GM23338 (cell line): ENCODE measurements around the gene SLC39A5. TPM values are rescaled to one million over a fixed set of nuclear protein-coding genes. Genes with fewer than 3 reads are reported as not detected.

Experiments used
- ATAC-seq: fragments of 200-7000 bp; cut with Tn5 transposase; 3 replicates; pipeline ENCODE4 v1.9.1; 2020
- DNase-seq: peaks from one replicate; pipeline ENCODE4 v3.0.0-alpha.2; 2015; ENCODE audit warnings: low spot score
- H2AFZ ChIP-seq: fragments of 200-600 bp; sonication (generic); 2 replicates; pipeline ENCODE4 v1.8.0; 2016; ENCODE audit warnings: antibody characterized with exemption, mild to moderate bottlenecking, moderate library complexity
- H3F3A ChIP-seq: fragments of 200-600 bp; sonication (generic); replicated peaks from 2 replicates; pipeline ENCODE4 v1.8.0; 2017; ENCODE audit warnings: antibody characterized with exemption, mixed run types, low read depth
- H3K27ac ChIP-seq: fragments of 200-600 bp; sonication (generic); 2 replicates; pipeline ENCODE4 v1.6.1; 2016; ENCODE audit warnings: low read depth
- H3K27me3 ChIP-seq: fragments of 200-600 bp; sonication (generic); 2 replicates; pipeline ENCODE4 v1.8.0; 2016; ENCODE audit warnings: mild to moderate bottlenecking, mixed run types, moderate library complexity; ENCODE audit not compliant: insufficient read depth
- H3K36me3 ChIP-seq: fragments of 200-600 bp; sonication (generic); 2 replicates; pipeline ENCODE4 v1.8.0; 2016; ENCODE audit warnings: mild to moderate bottlenecking; ENCODE audit not compliant: insufficient read depth
- H3K4me1 ChIP-seq: fragments of 200-600 bp; sonication (generic); 2 replicates; pipeline ENCODE4 v1.8.0; 2016; ENCODE audit warnings: mild to moderate bottlenecking, moderate library complexity; ENCODE audit not compliant: insufficient read depth
- H3K4me2 ChIP-seq: fragments of 200-600 bp; sonication (generic); 2 replicates; pipeline ENCODE4 v1.7.1; 2017; ENCODE audit warnings: mixed run types
- H3K4me3 ChIP-seq: fragments of 200-600 bp; sonication (generic); 2 replicates; pipeline ENCODE4 v1.6.1; 2016; ENCODE audit warnings: mixed run types
- H3K79me2 ChIP-seq: fragments of 200-600 bp; sonication (generic); replicated peaks from 2 replicates; pipeline ENCODE4 v1.8.0; 2017; ENCODE audit warnings: mild to moderate bottlenecking; ENCODE audit not compliant: insufficient read depth
- H3K9me2 ChIP-seq: fragments of 200-600 bp; sonication (generic); 2 replicates; pipeline ENCODE4 v1.8.0; 2017; ENCODE audit not compliant: insufficient read depth
- H4K20me1 ChIP-seq: fragments of 200-600 bp; sonication (generic); replicated peaks from 2 replicates; pipeline ENCODE4 v1.8.0; 2017; ENCODE audit warnings: mild to moderate bottlenecking; ENCODE audit not compliant: insufficient read depth
- H3K27ac Mint-ChIP-seq: 2 replicates; pipeline ENCODE4 v1.8.0; 2020; ENCODE audit warnings: inconsistent platforms, mild to moderate bottlenecking, moderate library complexity, mixed read lengths
- H3K27me3 Mint-ChIP-seq: 3 replicates; pipeline ENCODE4 v1.8.0; 2022; ENCODE audit warnings: low read depth, mild to moderate bottlenecking, moderate library complexity, mixed read lengths, inconsistent platforms; ENCODE audit not compliant: insufficient read depth, poor library complexity
- H3K36me3 Mint-ChIP-seq: 3 replicates; pipeline ENCODE4 v1.8.0; 2021; ENCODE audit warnings: low read depth, mild to moderate bottlenecking, inconsistent platforms, moderate library complexity, mixed read lengths
- H3K4me1 Mint-ChIP-seq: 3 replicates; pipeline ENCODE4 v1.8.0; 2020; ENCODE audit warnings: mild to moderate bottlenecking, inconsistent platforms, mixed read lengths
- H3K4me3 Mint-ChIP-seq: 3 replicates; pipeline ENCODE4 v1.8.0; 2021; ENCODE audit warnings: moderate library complexity, mild to moderate bottlenecking, inconsistent platforms, mixed read lengths
- H3K9me3 Mint-ChIP-seq: 3 replicates; pipeline ENCODE4 v1.8.0; 2020; ENCODE audit warnings: moderate library complexity, mild to moderate bottlenecking, inconsistent platforms, mixed read lengths
- CREB1 ChIP-seq: fragments of 250-450 bp; sonication (Bioruptor Pico); IDR thresholded peaks from 2 replicates; pipeline ENCODE4 v1.5.0; 2020; ENCODE audit warnings: low read depth, mild to moderate bottlenecking, moderate library complexity
- EZH2 ChIP-seq: fragments of 200-600 bp; sonication (generic); IDR thresholded peaks from one replicate; pipeline ENCODE4 v1.8.0; 2017; ENCODE audit warnings: antibody characterized with exemption, mild to moderate bottlenecking, low read depth; ENCODE audit not compliant: unreplicated experiment
- EZH2phosphoT487 ChIP-seq: fragments of 200-600 bp; sonication (generic); IDR thresholded peaks from one replicate; pipeline ENCODE4 v1.8.1; 2018; ENCODE audit warnings: antibody characterized with exemption; ENCODE audit not compliant: unreplicated experiment
- JUNB ChIP-seq: IDR thresholded peaks from one replicate; pipeline ENCODE4 v1.6.1; 2016; ENCODE audit warnings: antibody characterized with exemption; ENCODE audit not compliant: unreplicated experiment
- NANOG ChIP-seq: IDR thresholded peaks from 2 replicates; pipeline ENCODE4 v1.6.1; 2016; ENCODE audit warnings: antibody characterized with exemption, borderline replicate concordance
- POLR2AphosphoS5 ChIP-seq: IDR thresholded peaks from 2 replicates; pipeline ENCODE4 v1.6.1; 2016; ENCODE audit warnings: antibody characterized with exemption, low read depth
- STAT1 ChIP-seq: IDR thresholded peaks from one replicate; pipeline ENCODE4 v1.6.1; 2016; ENCODE audit warnings: antibody characterized with exemption; ENCODE audit not compliant: unreplicated experiment
- ZNF114 ChIP-seq: fragments of 250-450 bp; sonication (Bioruptor Pico); IDR thresholded peaks from 2 replicates; pipeline ENCODE4 v1.5.0; 2020; ENCODE audit warnings: mild to moderate bottlenecking, moderate library complexity
- ZNF331 ChIP-seq: fragments of 250-450 bp; sonication (Bioruptor Pico); IDR thresholded peaks from 2 replicates; pipeline ENCODE4 v1.5.0; 2020; ENCODE audit warnings: low read depth, mild to moderate bottlenecking, moderate library complexity
- polyA plus RNA-seq: library from polyadenylated mRNA; unstranded; fragments of >200 nt; fragmentation: Nextera tagmentation; extraction: Ambion mirVana; gene quantifications from 2 replicates; pipeline ENCODE4 v1.2.1, GENCODE V29; 2016
- total RNA-seq: library from RNA; depleted of rRNA; stranded (reverse); fragments of >200 nt; shearing (Covaris generic); gene quantifications from 2 replicates; pipeline ENCODE4 v1.2.3, GENCODE V29; 2014
- TF ChIP-seq, protein P1 (sequence below), 2 experiments: fragments of 200-600 bp in 1 of 2; sonication (generic) in 1 of 2; conservative IDR thresholded peaks; 2 replicates each; pipeline versions ENCODE4 v1.5.1 to v1.6.1; 2016 to 2017; ENCODE audit warnings: antibody characterized with exemption in 2 of 2, low read depth in 2 of 2, mild to moderate bottlenecking in 2 of 2, moderate library complexity in 1 of 2
- TF ChIP-seq, protein P2 (sequence below): fragments of 250-450 bp; sonication (Bioruptor Pico); IDR thresholded peaks from 2 replicates; pipeline ENCODE4 v1.5.0; 2020; ENCODE audit warnings: mild to moderate bottlenecking, moderate library complexity
- TF ChIP-seq, protein P3 (sequence below): IDR thresholded peaks from one replicate; pipeline ENCODE4 v1.6.1; 2018; ENCODE audit warnings: antibody characterized with exemption; ENCODE audit not compliant: unreplicated experiment
- TF ChIP-seq, protein P4 (sequence below): IDR thresholded peaks from 2 replicates; pipeline ENCODE4 v1.6.1; 2016; ENCODE audit warnings: antibody characterized with exemption

Gene SLC39A5
- total and polyA plus RNA-seq, 2 experiments from 2014 or later, result 0.29 to 0.59 TPM

DNA sequence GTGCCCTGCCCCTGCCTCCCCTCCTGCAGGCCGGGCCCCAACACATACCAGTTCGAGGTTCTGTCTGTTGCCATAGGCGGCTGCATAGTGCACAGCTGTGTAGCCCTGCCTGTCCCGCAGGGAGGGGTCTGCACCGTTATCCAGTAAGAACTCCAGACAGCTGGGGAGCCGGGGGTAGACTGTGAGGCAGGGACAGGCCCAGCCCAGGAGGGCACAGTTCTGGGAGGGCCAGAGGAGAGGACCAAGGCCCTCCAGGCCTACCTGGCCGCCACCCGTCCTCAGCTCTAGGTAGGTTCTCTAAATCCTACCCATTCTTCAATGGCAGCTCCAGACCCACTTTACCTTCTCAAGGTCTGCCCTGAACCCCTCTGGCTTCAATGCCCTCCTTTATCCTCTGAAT lies 18.9 kb downstream of the SLC39A5 start:
- H3K9me3 Mint-ChIP-seq, result no peaks in the 10 kb centered on the region
- peaks cover 74% of the 10 kb centered on the region for H3K36me3 Mint-ChIP-seq
- Histone ChIP-seq H3K27ac (no peak overlapping the region), H3F3A (peaks cover 7% of the 10 kb centered on the region), H3K4me2 (no peak overlapping the region), H3K4me3 (no peak overlapping the region), H3K79me2 (no peaks in the 10 kb centered on the region), H3K27me3 (no peaks in the 10 kb centered on the region), H3K9me2 (no peaks in the 10 kb centered on the region), H4K20me1 (peaks cover 3% of the 10 kb centered on the region; the same call in 1 of the 2 replicates), H3K36me3 (peaks cover 64% of the 10 kb centered on the region), H2AFZ (no peak overlapping the region), H3K4me1 (no peaks in the 10 kb centered on the region)
- no peak overlapping the region for H3K27ac Mint-ChIP-seq
- DNase-seq (no peak), ATAC-seq (no peak)
- peaks cover 4% of the 10 kb centered on the region for H3K27me3 Mint-ChIP-seq
- H3K4me1 Mint-ChIP-seq, result no peaks in the 10 kb centered on the region
- TF ChIP-seq, protein P1, sequence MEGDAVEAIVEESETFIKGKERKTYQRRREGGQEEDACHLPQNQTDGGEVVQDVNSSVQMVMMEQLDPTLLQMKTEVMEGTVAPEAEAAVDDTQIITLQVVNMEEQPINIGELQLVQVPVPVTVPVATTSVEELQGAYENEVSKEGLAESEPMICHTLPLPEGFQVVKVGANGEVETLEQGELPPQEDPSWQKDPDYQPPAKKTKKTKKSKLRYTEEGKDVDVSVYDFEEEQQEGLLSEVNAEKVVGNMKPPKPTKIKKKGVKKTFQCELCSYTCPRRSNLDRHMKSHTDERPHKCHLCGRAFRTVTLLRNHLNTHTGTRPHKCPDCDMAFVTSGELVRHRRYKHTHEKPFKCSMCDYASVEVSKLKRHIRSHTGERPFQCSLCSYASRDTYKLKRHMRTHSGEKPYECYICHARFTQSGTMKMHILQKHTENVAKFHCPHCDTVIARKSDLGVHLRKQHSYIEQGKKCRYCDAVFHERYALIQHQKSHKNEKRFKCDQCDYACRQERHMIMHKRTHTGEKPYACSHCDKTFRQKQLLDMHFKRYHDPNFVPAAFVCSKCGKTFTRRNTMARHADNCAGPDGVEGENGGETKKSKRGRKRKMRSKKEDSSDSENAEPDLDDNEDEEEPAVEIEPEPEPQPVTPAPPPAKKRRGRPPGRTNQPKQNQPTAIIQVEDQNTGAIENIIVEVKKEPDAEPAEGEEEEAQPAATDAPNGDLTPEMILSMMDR (conservative IDR thresholded peaks at IDR 0.05; ENCODE audit: low read depth in 2 of 2), result no peak
- TF ChIP-seq, protein P2, sequence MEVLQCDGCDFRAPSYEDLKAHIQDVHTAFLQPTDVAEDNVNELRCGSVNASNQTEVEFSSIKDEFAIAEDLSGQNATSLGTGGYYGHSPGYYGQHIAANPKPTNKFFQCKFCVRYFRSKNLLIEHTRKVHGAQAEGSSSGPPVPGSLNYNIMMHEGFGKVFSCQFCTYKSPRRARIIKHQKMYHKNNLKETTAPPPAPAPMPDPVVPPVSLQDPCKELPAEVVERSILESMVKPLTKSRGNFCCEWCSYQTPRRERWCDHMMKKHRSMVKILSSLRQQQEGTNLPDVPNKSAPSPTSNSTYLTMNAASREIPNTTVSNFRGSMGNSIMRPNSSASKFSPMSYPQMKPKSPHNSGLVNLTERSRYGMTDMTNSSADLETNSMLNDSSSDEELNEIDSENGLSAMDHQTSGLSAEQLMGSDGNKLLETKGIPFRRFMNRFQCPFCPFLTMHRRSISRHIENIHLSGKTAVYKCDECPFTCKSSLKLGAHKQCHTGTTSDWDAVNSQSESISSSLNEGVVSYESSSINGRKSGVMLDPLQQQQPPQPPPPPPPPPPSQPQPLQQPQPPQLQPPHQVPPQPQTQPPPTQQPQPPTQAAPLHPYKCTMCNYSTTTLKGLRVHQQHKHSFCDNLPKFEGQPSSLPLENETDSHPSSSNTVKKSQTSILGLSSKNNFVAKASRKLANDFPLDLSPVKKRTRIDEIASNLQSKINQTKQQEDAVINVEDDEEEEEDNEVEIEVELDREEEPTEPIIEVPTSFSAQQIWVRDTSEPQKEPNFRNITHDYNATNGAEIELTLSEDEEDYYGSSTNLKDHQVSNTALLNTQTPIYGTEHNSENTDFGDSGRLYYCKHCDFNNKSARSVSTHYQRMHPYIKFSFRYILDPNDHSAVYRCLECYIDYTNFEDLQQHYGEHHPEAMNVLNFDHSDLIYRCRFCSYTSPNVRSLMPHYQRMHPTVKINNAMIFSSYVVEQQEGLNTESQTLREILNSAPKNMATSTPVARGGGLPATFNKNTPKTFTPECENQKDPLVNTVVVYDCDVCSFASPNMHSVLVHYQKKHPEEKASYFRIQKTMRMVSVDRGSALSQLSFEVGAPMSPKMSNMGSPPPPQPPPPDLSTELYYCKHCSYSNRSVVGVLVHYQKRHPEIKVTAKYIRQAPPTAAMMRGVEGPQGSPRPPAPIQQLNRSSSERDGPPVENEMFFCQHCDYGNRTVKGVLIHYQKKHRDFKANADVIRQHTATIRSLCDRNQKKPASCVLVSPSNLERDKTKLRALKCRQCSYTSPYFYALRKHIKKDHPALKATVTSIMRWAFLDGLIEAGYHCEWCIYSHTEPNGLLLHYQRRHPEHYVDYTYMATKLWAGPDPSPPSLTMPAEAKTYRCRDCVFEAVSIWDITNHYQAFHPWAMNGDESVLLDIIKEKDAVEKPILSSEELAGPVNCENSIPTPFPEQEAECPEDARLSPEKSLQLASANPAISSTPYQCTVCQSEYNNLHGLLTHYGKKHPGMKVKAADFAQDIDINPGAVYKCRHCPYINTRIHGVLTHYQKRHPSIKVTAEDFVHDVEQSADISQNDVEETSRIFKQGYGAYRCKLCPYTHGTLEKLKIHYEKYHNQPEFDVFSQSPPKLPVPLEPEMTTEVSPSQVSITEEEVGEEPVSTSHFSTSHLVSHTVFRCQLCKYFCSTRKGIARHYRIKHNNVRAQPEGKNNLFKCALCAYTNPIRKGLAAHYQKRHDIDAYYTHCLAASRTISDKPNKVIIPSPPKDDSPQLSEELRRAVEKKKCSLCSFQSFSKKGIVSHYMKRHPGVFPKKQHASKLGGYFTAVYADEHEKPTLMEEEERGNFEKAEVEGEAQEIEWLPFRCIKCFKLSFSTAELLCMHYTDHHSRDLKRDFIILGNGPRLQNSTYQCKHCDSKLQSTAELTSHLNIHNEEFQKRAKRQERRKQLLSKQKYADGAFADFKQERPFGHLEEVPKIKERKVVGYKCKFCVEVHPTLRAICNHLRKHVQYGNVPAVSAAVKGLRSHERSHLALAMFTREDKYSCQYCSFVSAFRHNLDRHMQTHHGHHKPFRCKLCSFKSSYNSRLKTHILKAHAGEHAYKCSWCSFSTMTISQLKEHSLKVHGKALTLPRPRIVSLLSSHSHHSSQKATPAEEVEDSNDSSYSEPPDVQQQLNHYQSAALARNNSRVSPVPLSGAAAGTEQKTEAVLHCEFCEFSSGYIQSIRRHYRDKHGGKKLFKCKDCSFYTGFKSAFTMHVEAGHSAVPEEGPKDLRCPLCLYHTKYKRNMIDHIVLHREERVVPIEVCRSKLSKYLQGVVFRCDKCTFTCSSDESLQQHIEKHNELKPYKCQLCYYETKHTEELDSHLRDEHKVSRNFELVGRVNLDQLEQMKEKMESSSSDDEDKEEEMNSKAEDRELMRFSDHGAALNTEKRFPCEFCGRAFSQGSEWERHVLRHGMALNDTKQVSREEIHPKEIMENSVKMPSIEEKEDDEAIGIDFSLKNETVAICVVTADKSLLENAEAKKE (CRISPR knock-in tag), result no peak
- no peak for TF ChIP-seq ZNF114
- TF ChIP-seq, protein P3, sequence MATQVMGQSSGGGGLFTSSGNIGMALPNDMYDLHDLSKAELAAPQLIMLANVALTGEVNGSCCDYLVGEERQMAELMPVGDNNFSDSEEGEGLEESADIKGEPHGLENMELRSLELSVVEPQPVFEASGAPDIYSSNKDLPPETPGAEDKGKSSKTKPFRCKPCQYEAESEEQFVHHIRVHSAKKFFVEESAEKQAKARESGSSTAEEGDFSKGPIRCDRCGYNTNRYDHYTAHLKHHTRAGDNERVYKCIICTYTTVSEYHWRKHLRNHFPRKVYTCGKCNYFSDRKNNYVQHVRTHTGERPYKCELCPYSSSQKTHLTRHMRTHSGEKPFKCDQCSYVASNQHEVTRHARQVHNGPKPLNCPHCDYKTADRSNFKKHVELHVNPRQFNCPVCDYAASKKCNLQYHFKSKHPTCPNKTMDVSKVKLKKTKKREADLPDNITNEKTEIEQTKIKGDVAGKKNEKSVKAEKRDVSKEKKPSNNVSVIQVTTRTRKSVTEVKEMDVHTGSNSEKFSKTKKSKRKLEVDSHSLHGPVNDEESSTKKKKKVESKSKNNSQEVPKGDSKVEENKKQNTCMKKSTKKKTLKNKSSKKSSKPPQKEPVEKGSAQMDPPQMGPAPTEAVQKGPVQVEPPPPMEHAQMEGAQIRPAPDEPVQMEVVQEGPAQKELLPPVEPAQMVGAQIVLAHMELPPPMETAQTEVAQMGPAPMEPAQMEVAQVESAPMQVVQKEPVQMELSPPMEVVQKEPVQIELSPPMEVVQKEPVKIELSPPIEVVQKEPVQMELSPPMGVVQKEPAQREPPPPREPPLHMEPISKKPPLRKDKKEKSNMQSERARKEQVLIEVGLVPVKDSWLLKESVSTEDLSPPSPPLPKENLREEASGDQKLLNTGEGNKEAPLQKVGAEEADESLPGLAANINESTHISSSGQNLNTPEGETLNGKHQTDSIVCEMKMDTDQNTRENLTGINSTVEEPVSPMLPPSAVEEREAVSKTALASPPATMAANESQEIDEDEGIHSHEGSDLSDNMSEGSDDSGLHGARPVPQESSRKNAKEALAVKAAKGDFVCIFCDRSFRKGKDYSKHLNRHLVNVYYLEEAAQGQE, result no peak
- TF ChIP-seq STAT1, result no peak
- TF ChIP-seq EZH2phosphoT487, result no peak
- TF ChIP-seq NANOG, result no peak
- TF ChIP-seq CREB1 (CRISPR knock-in tag), result no peak
- TF ChIP-seq JUNB, result no peak
- TF ChIP-seq POLR2AphosphoS5, result no peak
- no peak for TF ChIP-seq ZNF331
- TF ChIP-seq EZH2, result no peak
- TF ChIP-seq, protein P4, sequence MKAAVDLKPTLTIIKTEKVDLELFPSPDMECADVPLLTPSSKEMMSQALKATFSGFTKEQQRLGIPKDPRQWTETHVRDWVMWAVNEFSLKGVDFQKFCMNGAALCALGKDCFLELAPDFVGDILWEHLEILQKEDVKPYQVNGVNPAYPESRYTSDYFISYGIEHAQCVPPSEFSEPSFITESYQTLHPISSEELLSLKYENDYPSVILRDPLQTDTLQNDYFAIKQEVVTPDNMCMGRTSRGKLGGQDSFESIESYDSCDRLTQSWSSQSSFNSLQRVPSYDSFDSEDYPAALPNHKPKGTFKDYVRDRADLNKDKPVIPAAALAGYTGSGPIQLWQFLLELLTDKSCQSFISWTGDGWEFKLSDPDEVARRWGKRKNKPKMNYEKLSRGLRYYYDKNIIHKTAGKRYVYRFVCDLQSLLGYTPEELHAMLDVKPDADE, result no peak
- no peak overlapping the region for H3K4me3 Mint-ChIP-seq
